Cerebellar cortex (tissue), 1 donor: Measurements from ENCODE around the gene TRPC4AP.
A peak's percentile ranks its signal among the peaks of the same experiment; 100 is the strongest.
"Not testable (repeated sequence)": the region's sequence is repeated elsewhere in the genome, so short reads cannot be mapped to it uniquely, and the experiment has no call there.

Experiments used
- DNase-seq: peaks from one replicate; pipeline ENCODE4 v3.0.0-alpha.2; 2015; ENCODE audit warnings: low spot score

The TRPC4AP gene

GRCh38 chr20:35092524-35093266, at the start of gene TRPC4AP:
TSS of gene TRPC4AP (minus strand) at chr20:35092807. CDS start at chr20:35092781, 26 bp downstream.
- peak; percentile 88 for DNase-seq

GRCh38 chr20:35135867-35136586, 43.4 kb upstream of the TRPC4AP start:
- DNase-seq: no peak

GRCh38 chr20:35134880-35135279, 42.3 kb upstream of the TRPC4AP start:
- DNase-seq: no peak

GRCh38 chr20:35134472-35134871, 41.9 kb upstream of the TRPC4AP start:
- DNase-seq: no peak

GRCh38 chr20:35133735-35134134, 41.1 kb upstream of the TRPC4AP start:
- DNase-seq: no peak

- DNase-seq: no peak
Measured at GRCh38 chr20:35133031-35133430, 40.4 kb upstream of the TRPC4AP start.

- DNase-seq: no peak
Measured at GRCh38 chr20:35131934-35132333, 39.3 kb upstream of the TRPC4AP start.

GRCh38 chr20:35129647-35130069, 37.1 kb upstream of the TRPC4AP start:
- DNase-seq: no peak

GRCh38 chr20:35125753-35126152, 33.1 kb upstream of the TRPC4AP start:
- no peak for DNase-seq

GRCh38 chr20:35122756-35123405, 30.3 kb upstream of the TRPC4AP start:
- no peak for DNase-seq

GRCh38 chr20:35121186-35121585, 28.6 kb upstream of the TRPC4AP start:
- DNase-seq: peak; percentile 62

- DNase-seq: no peak
Measured at GRCh38 chr20:35120012-35120701, 27.6 kb upstream of the TRPC4AP start.

GRCh38 chr20:35117629-35118028, 25.0 kb upstream of the TRPC4AP start:
- DNase-seq: no peak

GRCh38 chr20:35117196-35117595, 24.6 kb upstream of the TRPC4AP start:
- no peak for DNase-seq

GRCh38 chr20:35116258-35116657, 23.7 kb upstream of the TRPC4AP start:
- DNase-seq: no peak

- DNase-seq: no peak
Measured at GRCh38 chr20:35115606-35116005, 23.0 kb upstream of the TRPC4AP start.

GRCh38 chr20:35112276-35112675, 19.7 kb upstream of the TRPC4AP start:
- not testable (repeated sequence) for DNase-seq

GRCh38 chr20:35111141-35111888, 18.7 kb upstream of the TRPC4AP start:
- DNase-seq: no peak

- DNase-seq: no peak
Measured at GRCh38 chr20:35108921-35109320, 16.3 kb upstream of the TRPC4AP start.

- no peak for DNase-seq
Measured at GRCh38 chr20:35106827-35107380, 14.3 kb upstream of the TRPC4AP start.

- DNase-seq: no peak
Measured at GRCh38 chr20:35104685-35105295, 12.2 kb upstream of the TRPC4AP start.
